NCI-H1417 (cell line): ENCODE measurements around the gene RPS15A.
"Not testable (repeated sequence)": the region's sequence is repeated elsewhere in the genome, so short reads cannot be mapped to it uniquely, and the experiment has no call there.

Source experiments
- DNase-seq, 3 experiments: peaks; one replicate each; lab custom pipeline; 2025; lab: John Stamatoyannopoulos, UW

The RPS15A gene

GRCh38 chr16:18797746-18798145, 7.6 kb upstream of the RPS15A start:
- no peak for DNase-seq

GRCh38 chr16:18796377-18796776, 6.2 kb upstream of the RPS15A start:
- no peak for DNase-seq

GRCh38 chr16:18792836-18793433, 2.8 kb upstream of the RPS15A start:
- no peak for DNase-seq

GRCh38 chr16:18789515-18789849, 652 bp downstream of the RPS15A start:
- DNase-seq, result no peak

- DNase-seq, result peak in 1 of 3 experiments; percentile 9
Observed at GRCh38 chr16:18788828-18789514, 1.2 kb downstream of the RPS15A start.

GRCh38 chr16:18784917-18785623, 5.1 kb downstream of the RPS15A start:
- DNase-seq, result no peak

GRCh38 chr16:18783430-18784341, 6.4 kb downstream of the RPS15A start:
- DNase-seq, result no peak

- no peak for DNase-seq
Observed at GRCh38 chr16:18782697-18783429, 7.3 kb downstream of the RPS15A start.

- DNase-seq, result not testable (repeated sequence)
Observed at GRCh38 chr16:18781232-18781631, 8.9 kb downstream of the RPS15A start.

GRCh38 chr16:18780460-18781026, 9.6 kb downstream of the RPS15A start:
- DNase-seq, result not testable (repeated sequence)

GRCh38 chr16:18777664-18778063, 12.5 kb downstream of the RPS15A start:
- DNase-seq, result not testable (repeated sequence)

GRCh38 chr16:18776334-18776733, 13.8 kb downstream of the RPS15A start:
- not testable (repeated sequence) for DNase-seq

GRCh38 chr16:18774651-18775050, 15.5 kb downstream of the RPS15A start:
- not testable (repeated sequence) for DNase-seq

GRCh38 chr16:18772171-18772570, 18.0 kb downstream of the RPS15A start:
- DNase-seq, result not testable (repeated sequence)

GRCh38 chr16:18770336-18770962, 19.7 kb downstream of the RPS15A start:
- not testable (repeated sequence) for DNase-seq

- not testable (repeated sequence) for DNase-seq
Observed at GRCh38 chr16:18767217-18767616, 22.9 kb downstream of the RPS15A start.

GRCh38 chr16:18762713-18763112, 27.4 kb downstream of the RPS15A start:
- not testable (repeated sequence) for DNase-seq

GRCh38 chr16:18759598-18760520, 30.3 kb downstream of the RPS15A start:
- DNase-seq, result peak; percentile 2 to 36 (median 20)

- DNase-seq, result not testable (repeated sequence)
Observed at GRCh38 chr16:18757960-18758660, 32.0 kb downstream of the RPS15A start.
